HL-60 (cell line): ENCODE results near the gene CCDC117.

Experiments used
- CTCF ChIP-seq: IDR thresholded peaks from one replicate; pipeline ENCODE4 v1.5.1; 2011; ENCODE audit warnings: low read length, control low read depth, inconsistent platforms; ENCODE audit not compliant: insufficient read depth
- GABPA ChIP-seq: IDR thresholded peaks from 2 replicates; pipeline ENCODE4 v1.6.1; 2012; ENCODE audit warnings: low read depth
- POLR2AphosphoS5 ChIP-seq: IDR thresholded peaks from 2 replicates; pipeline ENCODE4 v1.6.1; 2012; ENCODE audit warnings: low read depth
- REST ChIP-seq: IDR thresholded peaks from 2 replicates; pipeline ENCODE4 v1.6.1; 2012; ENCODE audit warnings: low read depth; ENCODE audit not compliant: insufficient replicate concordance
- SPI1 ChIP-seq: IDR thresholded peaks from 2 replicates; pipeline ENCODE4 v1.6.1; 2012; ENCODE audit warnings: low read depth, mild to moderate bottlenecking, borderline replicate concordance

GRCh38 chr22:28791841-28792490, 19.5 kb downstream of the CCDC117 start:
- TF ChIP-seq POLR2AphosphoS5: no peak
- no peak for TF ChIP-seq REST
- TF ChIP-seq CTCF: no peak
- no peak for TF ChIP-seq GABPA
- no peak for TF ChIP-seq SPI1
